Fibroblast of lung (primary cell): ENCODE results near the gene PRLR. TPM values are rescaled to one million over a fixed set of nuclear protein-coding genes. Genes with fewer than 3 reads are reported as not detected.

Experiments used
- DNase-seq, 2 donors: peaks; one replicate each; pipeline versions ENCODE4 v3.0.0 to v3.0.0-alpha.2; 2010; ENCODE audit warnings: low read depth in 2 of 2
- H2AFZ ChIP-seq: 2 replicates; pipeline ENCODE4 v1.5.1; 2012; ENCODE audit warnings: low read length, control low read depth, inconsistent platforms
- H3K27ac ChIP-seq: 2 replicates; pipeline ENCODE4 v1.5.1; 2011; ENCODE audit warnings: low read length, control low read depth; ENCODE audit not compliant: insufficient read depth
- H3K27me3 ChIP-seq: 2 replicates; pipeline ENCODE4 v1.5.1; 2011; ENCODE audit warnings: mild to moderate bottlenecking, low read length; ENCODE audit not compliant: control insufficient read depth, insufficient read depth
- H3K36me3 ChIP-seq: 2 replicates; pipeline ENCODE4 v1.5.1; 2011; ENCODE audit warnings: low read length; ENCODE audit not compliant: control insufficient read depth, insufficient read depth
- H3K4me1 ChIP-seq: 2 replicates; pipeline ENCODE4 v1.5.1; 2011; ENCODE audit warnings: low read length; ENCODE audit not compliant: control insufficient read depth, insufficient read depth; ENCODE audit errors: extremely low read depth
- H3K4me2 ChIP-seq: 2 replicates; pipeline ENCODE4 v1.5.1; 2011; ENCODE audit warnings: low read length, control low read depth; ENCODE audit not compliant: insufficient read depth; ENCODE audit errors: extremely low read depth
- H3K4me3 ChIP-seq, 4 experiments: fragments of 200-600 bp in 1 of 4; sonication (generic) in 1 of 4; replicated peaks in 1 of 4; 2 replicates each; pipeline ENCODE4 v1.5.1; 2011 to 2016; ENCODE audit warnings: low read length in 4 of 4, low read depth in 3 of 4, mild to moderate bottlenecking in 3 of 4, control low read depth in 2 of 4, inconsistent platforms in 1 of 4, mixed read lengths in 1 of 4; ENCODE audit not compliant: insufficient read depth in 1 of 4; ENCODE audit errors: control extremely low read depth in 1 of 4
- H3K79me2 ChIP-seq: 2 replicates; pipeline ENCODE4 v1.5.1; 2012; ENCODE audit warnings: mild to moderate bottlenecking, low read length, inconsistent platforms; ENCODE audit not compliant: control insufficient read depth, insufficient read depth
- H3K9ac ChIP-seq: 2 replicates; pipeline ENCODE4 v1.5.1; 2011; ENCODE audit warnings: mild to moderate bottlenecking, low read length, control low read depth; ENCODE audit not compliant: insufficient read depth
- H3K9me3 ChIP-seq: 2 replicates; pipeline ENCODE4 v1.5.1; 2012; ENCODE audit warnings: low read depth, low read length; ENCODE audit not compliant: control insufficient read depth, insufficient read depth
- H4K20me1 ChIP-seq: 2 replicates; pipeline ENCODE4 v1.5.1; 2011; ENCODE audit warnings: low read length; ENCODE audit not compliant: control insufficient read depth, insufficient read depth; ENCODE audit errors: extremely low read depth
- CTCF ChIP-seq, 2 donors: IDR thresholded peaks in 1 of 2; conservative IDR thresholded peaks in 1 of 2; 1 replicate in 1 of 2; 2 replicates in 1 of 2; pipeline ENCODE4 v1.5.1; 2011 to 2012; ENCODE audit warnings: low read length in 2 of 2, control low read depth in 1 of 2, inconsistent platforms in 1 of 2, low read depth in 1 of 2, mild to moderate bottlenecking in 1 of 2
- EZH2 ChIP-seq: IDR thresholded peaks from 2 replicates; pipeline ENCODE4 v1.5.1; 2012; ENCODE audit warnings: low read length, control low read depth, mild to moderate bottlenecking; ENCODE audit errors: missing control alignments
- polyA plus RNA-seq, 2 donors: library from polyadenylated mRNA; depleted of rRNA in 1 of 2; stranded (reverse) in 1 of 2; unstranded in 1 of 2; fragments of >200 nt; gene quantifications; 2 replicates each; pipeline ENCODE4 v1.2.1, GENCODE V29; 2011 to 2012; ENCODE audit warnings: missing spikeins in 1 of 2
- total RNA-seq: library from RNA; depleted of rRNA; stranded (reverse); fragments of >200 nt; gene quantifications from 2 replicates; pipeline ENCODE4 v1.2.1, GENCODE V29; 2014

The PRLR gene
- total and polyA plus RNA-seq, 2 donors (not counting 1 experiment from before 2014, with no cell fraction given): 0.33 to 0.41 TPM

DNA sequence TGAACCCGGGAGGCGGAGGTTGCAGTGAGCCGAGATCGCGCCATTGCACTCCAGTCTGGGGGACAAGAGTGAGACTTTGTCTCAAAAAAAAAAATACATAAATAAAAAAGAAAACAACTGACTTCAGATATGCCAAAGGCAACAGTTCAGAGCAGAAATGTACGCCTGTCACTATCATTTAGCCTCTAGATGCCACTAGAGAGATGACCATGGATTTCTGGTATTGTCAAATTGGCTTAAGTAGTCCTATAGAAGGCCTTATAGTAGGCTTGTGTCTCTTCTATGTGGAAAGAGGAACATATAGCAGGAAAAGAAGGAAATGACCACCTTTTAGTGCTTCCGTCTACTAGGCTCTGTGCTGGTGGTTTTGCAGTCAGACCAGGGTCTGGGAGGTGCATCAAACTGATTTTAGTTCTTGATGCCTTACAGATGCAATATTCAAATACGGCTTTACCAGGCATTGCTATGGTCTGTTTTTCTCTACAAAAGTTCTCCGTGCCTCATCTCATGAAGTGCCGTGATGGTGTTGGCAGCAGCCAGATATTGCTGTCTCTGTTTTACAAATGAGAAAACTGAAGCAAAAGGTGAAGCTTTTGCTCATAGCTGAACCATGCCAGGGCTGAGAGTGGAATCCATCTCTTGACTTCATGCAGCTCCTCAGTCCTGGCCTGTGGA is 199.7 kb downstream of the PRLR start:
- no peaks in the 10 kb centered on the region for H3K79me2 ChIP-seq
- no peak overlapping the region for H3K27ac ChIP-seq
- H3K4me1 ChIP-seq: no peaks in the 10 kb centered on the region
- no peak overlapping the region for H2AFZ ChIP-seq
- no peak overlapping the region for H3K4me2 ChIP-seq
- no peaks in the 10 kb centered on the region for H3K9me3 ChIP-seq
- no peak overlapping the region for H3K9ac ChIP-seq
- TF ChIP-seq EZH2 (no peak), CTCF (conservative IDR thresholded peaks at IDR 0.05 in 1 of 2, IDR thresholded peaks at IDR 0.05 in 1 of 2; ENCODE audit: low read depth in 1 of 2, low read length in 2 of 2) (peak in 1 of 2 donors; percentile 5)
- DNase-seq: no peak
- H4K20me1 ChIP-seq: no peaks in the 10 kb centered on the region
- H3K4me3 ChIP-seq: no peak overlapping the region
- no peaks in the 10 kb centered on the region for H3K27me3 ChIP-seq
- no peaks in the 10 kb centered on the region for H3K36me3 ChIP-seq

GRCh38 chr5:35029333-35029732 is 201.0 kb downstream of the PRLR start:
- Histone ChIP-seq H3K9me3 (no peaks in the 10 kb centered on the region), H3K4me1 (no peaks in the 10 kb centered on the region), H3K9ac (no peak overlapping the region), H3K4me2 (no peak overlapping the region), H3K27me3 (no peaks in the 10 kb centered on the region), H3K4me3 (no peak overlapping the region), H2AFZ (no peak overlapping the region), H3K79me2 (no peaks in the 10 kb centered on the region), H3K36me3 (no peaks in the 10 kb centered on the region), H4K20me1 (no peaks in the 10 kb centered on the region), H3K27ac (no peak overlapping the region)
- TF ChIP-seq EZH2 (no peak), CTCF (conservative IDR thresholded peaks at IDR 0.05 in 1 of 2, IDR thresholded peaks at IDR 0.05 in 1 of 2; ENCODE audit: low read depth in 1 of 2, low read length in 2 of 2) (no peak)
- peak; percentile 79 to 86 for DNase-seq

DNA sequence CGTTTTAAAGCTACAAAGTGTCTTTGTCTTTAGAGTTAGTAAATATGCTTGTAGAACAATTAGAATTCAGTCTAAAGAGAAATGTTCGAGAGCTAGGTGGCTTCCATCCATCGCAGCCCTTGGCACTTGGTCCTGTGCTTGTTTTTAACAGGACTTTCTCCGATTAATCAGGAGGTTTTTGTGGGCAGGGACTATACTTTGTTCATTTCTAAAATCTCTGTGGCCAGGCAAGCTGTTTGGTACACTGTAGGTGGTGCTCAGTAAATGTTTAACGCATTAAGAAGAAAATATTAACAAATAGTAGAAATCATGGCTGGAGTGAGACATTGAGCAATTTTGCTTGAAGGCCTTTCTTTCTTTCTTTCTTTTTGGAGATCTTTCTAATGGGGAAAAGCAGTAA is 203.3 kb downstream of the PRLR start:
- TF ChIP-seq CTCF (conservative IDR thresholded peaks at IDR 0.05 in 1 of 2, IDR thresholded peaks at IDR 0.05 in 1 of 2; ENCODE audit: low read depth in 1 of 2, low read length in 2 of 2): no peak
- no peak for TF ChIP-seq EZH2
- no peak overlapping the region for H3K4me3 ChIP-seq

More for the DNA sequence above, 203.3 kb downstream of the PRLR start:
- Histone ChIP-seq H3K27me3 (no peaks in the 10 kb centered on the region), H4K20me1 (no peaks in the 10 kb centered on the region), H3K4me2 (no peak overlapping the region), H3K79me2 (no peaks in the 10 kb centered on the region), H3K9ac (no peak overlapping the region), H3K9me3 (no peaks in the 10 kb centered on the region), H2AFZ (no peak overlapping the region), H3K4me1 (no peaks in the 10 kb centered on the region), H3K36me3 (no peaks in the 10 kb centered on the region), H3K27ac (no peak overlapping the region)
- DNase-seq: no peak
